IMR-90 (cell line): ENCODE results near the gene ZNF274. TPM values are rescaled to one million over a fixed set of nuclear protein-coding genes. Genes with fewer than 3 reads are reported as not detected.

Experiments used
- ATAC-seq: fragments of 200-7000 bp; cut with Tn5 transposase; 2 replicates; pipeline ENCODE4 v1.9.1; 2020; ENCODE audit warnings: low read depth, mild to moderate bottlenecking, moderate library complexity
- BruUV-seq: library from RNA; stranded (reverse); fragments of 400-500 nt; replicated peaks from 2 replicates; lab custom pipeline; 2021; lab: Mats Ljungman, UMichigan
- CTCF ChIA-PET: fragments of 300-600 bp; formaldehyde crosslinking; extraction: SDS; loops from one replicate; lab custom pipeline; 2021; ENCODE audit warnings: antibody characterized with exemption; lab: Yijun Ruan, JAX
- POLR2A ChIA-PET: fragments of 300-600 bp; sonication (Branson Sonifier 250); formaldehyde crosslinking; loops from one replicate; lab custom pipeline; 2022; ENCODE audit warnings: antibody characterized with exemption; ENCODE audit not compliant: unreplicated experiment; lab: Charles Lee
- DNase-seq: peaks from one replicate; pipeline ENCODE4 v3.0.0; 2013
- H2AFZ ChIP-seq: replicated peaks from 2 replicates; pipeline ENCODE3; 2013; ENCODE audit warnings: low read length, mild to moderate bottlenecking; ENCODE audit not compliant: poor library complexity
- H2AK5ac ChIP-seq: 2 replicates; pipeline ENCODE4 v1.6.1; 2013; ENCODE audit warnings: low read depth, low read length, inconsistent platforms
- H2AK9ac ChIP-seq: replicated peaks from 2 replicates; pipeline ENCODE3; 2013; ENCODE audit warnings: mild to moderate bottlenecking, low read depth, low read length, moderate library complexity; ENCODE audit not compliant: poor library complexity
- H2BK120ac ChIP-seq: 2 replicates; pipeline ENCODE4 v1.6.1; 2013; ENCODE audit warnings: low read depth, low read length, inconsistent platforms
- H2BK15ac ChIP-seq: 3 replicates; pipeline ENCODE4 v1.6.1; 2013; ENCODE audit warnings: low read depth, low read length, inconsistent platforms
- H2BK20ac ChIP-seq: 2 replicates; pipeline ENCODE4 v1.6.1; 2013; ENCODE audit warnings: low read depth, mild to moderate bottlenecking, inconsistent platforms, low read length, moderate library complexity
- H2BK5ac ChIP-seq: 2 replicates; pipeline ENCODE4 v1.6.1; 2013; ENCODE audit warnings: mild to moderate bottlenecking, low read depth, low read length, inconsistent platforms; ENCODE audit not compliant: poor library complexity, severe bottlenecking
- H3K14ac ChIP-seq: replicated peaks from 2 replicates; pipeline ENCODE4 v1.6.1; 2013; ENCODE audit warnings: low read depth, low read length, inconsistent platforms
- H3K18ac ChIP-seq: 2 replicates; pipeline ENCODE4 v1.6.1; 2013; ENCODE audit warnings: low read depth, low read length, control low read depth
- H3K23ac ChIP-seq: 2 replicates; pipeline ENCODE4 v1.6.1; 2013; ENCODE audit warnings: low read depth, low read length, inconsistent platforms
- H3K27ac ChIP-seq: 2 replicates; pipeline ENCODE4 v1.5.1; 2013; ENCODE audit warnings: mild to moderate bottlenecking, control low read depth, low read length; ENCODE audit not compliant: insufficient read depth
- H3K27me3 ChIP-seq: 2 replicates; pipeline ENCODE4 v1.6.1; 2013; ENCODE audit warnings: low read length; ENCODE audit not compliant: control insufficient read depth, insufficient read depth
- H3K36me3 ChIP-seq: 2 replicates; pipeline ENCODE4 v1.6.1; 2013; ENCODE audit warnings: low read length, mixed read lengths; ENCODE audit not compliant: control insufficient read depth, insufficient read depth
- H3K4ac ChIP-seq: 2 replicates; pipeline ENCODE4 v1.6.1; 2013; ENCODE audit warnings: low read depth, low read length, inconsistent platforms
- H3K4me1 ChIP-seq: 2 replicates; pipeline ENCODE4 v1.6.1; 2013; ENCODE audit warnings: low read length, mixed read lengths; ENCODE audit not compliant: control insufficient read depth, insufficient read depth
- H3K4me2 ChIP-seq: 2 replicates; pipeline ENCODE4 v1.6.1; 2013; ENCODE audit warnings: low read depth, mild to moderate bottlenecking, control low read depth, low read length, moderate library complexity
- H3K4me3 ChIP-seq: 2 replicates; pipeline ENCODE4 v1.5.1; 2013; ENCODE audit warnings: low read depth, mild to moderate bottlenecking, control low read depth, low read length, moderate library complexity; ENCODE audit not compliant: insufficient read depth
- H3K56ac ChIP-seq: 2 replicates; pipeline ENCODE4 v1.6.1; 2013; ENCODE audit warnings: low read length, inconsistent platforms; ENCODE audit not compliant: insufficient read depth; ENCODE audit errors: extremely low read depth
- H3K79me1 ChIP-seq, 2 experiments: 2 replicates each; pipeline ENCODE4 v1.6.1; 2013; ENCODE audit warnings: low read length in 2 of 2, inconsistent platforms in 1 of 2, low read depth in 1 of 2
- H3K9ac ChIP-seq: 2 replicates; pipeline ENCODE4 v1.6.1; 2013; ENCODE audit warnings: low read depth, low read length, control low read depth
- H3K9me1 ChIP-seq: 2 replicates; pipeline ENCODE4 v1.6.1; 2013; ENCODE audit warnings: low read length, inconsistent platforms; ENCODE audit not compliant: insufficient read depth
- H3K9me3 ChIP-seq: 2 replicates; pipeline ENCODE4 v1.6.1; 2013; ENCODE audit warnings: low read length; ENCODE audit not compliant: control insufficient read depth, insufficient read depth
- H4K20me1 ChIP-seq: 2 replicates; pipeline ENCODE4 v1.6.1; 2013; ENCODE audit warnings: low read length, inconsistent platforms; ENCODE audit not compliant: insufficient read depth
- H4K5ac ChIP-seq: 2 replicates; pipeline ENCODE4 v1.6.1; 2013; ENCODE audit warnings: mild to moderate bottlenecking, low read depth, low read length, control low read depth
- H4K8ac ChIP-seq, 2 experiments: 2 replicates each; pipeline ENCODE4 v1.6.1; 2013; ENCODE audit warnings: low read depth in 2 of 2, low read length in 2 of 2, control low read depth in 1 of 2, inconsistent platforms in 1 of 2
- H4K91ac ChIP-seq: 2 replicates; pipeline ENCODE4 v1.6.1; 2013; ENCODE audit warnings: low read depth, low read length, inconsistent platforms; ENCODE audit not compliant: insufficient read depth
- BHLHE40 ChIP-seq: fragments of 150-350 bp; IDR thresholded peaks from 2 replicates; pipeline ENCODE4 v1.6.1; 2016; ENCODE audit warnings: mild to moderate bottlenecking, low read depth, low read length
- CEBPB ChIP-seq: IDR thresholded peaks from 2 replicates; pipeline ENCODE4 v1.6.1; 2012; ENCODE audit warnings: low read depth, low read length, improper control_type of control experiment
- CHD1 ChIP-seq: IDR thresholded peaks from 2 replicates; pipeline ENCODE4 v1.6.1; 2012; ENCODE audit warnings: low read depth, low read length, improper control_type of control experiment
- CTCF ChIP-seq: conservative IDR thresholded peaks from 2 replicates; pipeline ENCODE4 v1.5.1; 2012; ENCODE audit warnings: mild to moderate bottlenecking, low read depth, low read length, improper control_type of control experiment
- ELK1 ChIP-seq: fragments of 150-350 bp; IDR thresholded peaks from 2 replicates; pipeline ENCODE4 v1.6.1; 2016; ENCODE audit warnings: low read depth, mild to moderate bottlenecking, low read length, moderate library complexity, borderline replicate concordance
- FOS ChIP-seq: fragments of 150-350 bp; IDR thresholded peaks from 2 replicates; pipeline ENCODE4 v1.6.1; 2016; ENCODE audit warnings: low read depth, low read length
- MAFK ChIP-seq: IDR thresholded peaks from 2 replicates; pipeline ENCODE4 v1.6.1; 2012; ENCODE audit warnings: low read depth, low read length, improper control_type of control experiment
- MAZ ChIP-seq: IDR thresholded peaks from 2 replicates; pipeline ENCODE4 v1.6.1; 2012; ENCODE audit warnings: low read depth, mild to moderate bottlenecking, low read length, improper control_type of control experiment, moderate library complexity, borderline replicate concordance
- MXI1 ChIP-seq: IDR thresholded peaks from 2 replicates; pipeline ENCODE4 v1.6.1; 2012; ENCODE audit warnings: low read depth, mild to moderate bottlenecking, low read length, moderate library complexity, borderline replicate concordance
- NFE2L2 ChIP-seq: fragments of 150-350 bp; IDR thresholded peaks from 2 replicates; pipeline ENCODE4 v1.6.1; 2016; ENCODE audit warnings: low read depth, mild to moderate bottlenecking, low read length
- POLR2A ChIP-seq: IDR thresholded peaks from 2 replicates; pipeline ENCODE4 v1.6.1; 2012; ENCODE audit warnings: mild to moderate bottlenecking, low read depth, low read length
- RAD21 ChIP-seq: IDR thresholded peaks from 2 replicates; pipeline ENCODE4 v1.6.1; 2012; ENCODE audit warnings: low read length, improper control_type of control experiment
- RCOR1 ChIP-seq: IDR thresholded peaks from 2 replicates; pipeline ENCODE4 v1.6.1; 2012; ENCODE audit warnings: mild to moderate bottlenecking, low read length, improper control_type of control experiment; ENCODE audit not compliant: insufficient replicate concordance
- RFX5 ChIP-seq: IDR thresholded peaks from 2 replicates; pipeline ENCODE4 v1.8.0; 2012; ENCODE audit warnings: low read depth, mild to moderate bottlenecking, low read length, moderate library complexity
- SMC3 ChIP-seq: fragments of 150-350 bp; IDR thresholded peaks from 2 replicates; pipeline ENCODE4 v1.6.1; 2016; ENCODE audit warnings: low read depth, mild to moderate bottlenecking, antibody characterized with exemption, low read length, moderate library complexity
- USF2 ChIP-seq: fragments of 150-350 bp; IDR thresholded peaks from 2 replicates; pipeline ENCODE4 v1.6.1; 2017; ENCODE audit warnings: mild to moderate bottlenecking, antibody characterized with exemption, low read length, low read depth
- WGBS, 2 experiments: methylation state at CpG; one replicate each; pipeline versions ENCODE4 v1.1.5 to v1.1.7; 2013; ENCODE audit warnings: missing lambda C conversion rate in 2 of 2; ENCODE audit not compliant: insufficient read length in 1 of 2; ENCODE audit errors: extremely low coverage in 2 of 2; 5-methylcytosine and 5-hydroxymethylcytosine counted together
- dilution Hi-C: fragments of 300-500 bp; cut with HindIII; formaldehyde crosslinking; loops from one replicate; pipeline ENCODE4 v1.14.3; 2018; ENCODE audit warnings: low sequenced_read_pairs; ENCODE audit not compliant: unreplicated experiment
- in situ Hi-C: fragments of 300-500 bp; cut with MboI; formaldehyde crosslinking; loops from 3 replicates; pipeline ENCODE4 v1.14.3; 2019; ENCODE audit warnings: low sequenced_read_pairs, inconsistent platforms, mixed read lengths
- intact Hi-C: fragments of 100-400 bp; cut with micrococcal nuclease; formaldehyde crosslinking; loops from 2 replicates; pipeline ENCODE4 v1.10.0; 2022
- polyA plus RNA-seq, 3 experiments: library from polyadenylated mRNA; depleted of rRNA; stranded (reverse); fragments of >200 nt; gene quantifications; 2 replicates each; pipeline ENCODE4 v1.2.3, GENCODE V29; 2012; ENCODE audit warnings: low replicate concordance in 1 of 3
- total RNA-seq: library from RNA; depleted of rRNA; stranded (reverse); fragments of >200 nt; gene quantifications from 2 replicates; pipeline ENCODE4 v1.2.3, GENCODE V29; 2012

The ZNF274 gene
- total and polyA plus RNA-seq, 2 of the 4 experiments (the other 2 are of a cell fraction) = 12.1 to 15.2 TPM

- peaks cover 87% of the 10 kb centered on the region for H3K9me3 ChIP-seq
These were observed 66.0 kb downstream of the ZNF274 start for GRCh38 chr19:58248886-58249285.

More at GRCh38 chr19:58248886-58249285, 66.0 kb downstream of the ZNF274 start:
- H3K18ac ChIP-seq = no peak overlapping the region
- H2BK5ac ChIP-seq = no peak overlapping the region
- H3K4ac ChIP-seq = no peak overlapping the region
- in situ Hi-C loops = no loop called here
- no peak overlapping the region for H2BK120ac ChIP-seq
- H4K91ac ChIP-seq = no peak overlapping the region
- ChIA-PET POLR2A (no interaction called here), CTCF (no interaction called here)
- peaks cover 0 to 3% of the 10 kb centered on the region in 2 experiments; a peak in 2 of 4 replicates for H3K79me1 ChIP-seq
- intact Hi-C loops = no loop called here
- H3K9ac ChIP-seq = no peak overlapping the region
- no peak overlapping the region for H4K5ac ChIP-seq
- H2AFZ ChIP-seq = no peak overlapping the region
- TF ChIP-seq MAZ (no peak), NFE2L2 (no peak), BHLHE40 (no peak), MXI1 (no peak), CTCF (no peak), CHD1 (no peak), RAD21 (no peak), MAFK (no peak), ELK1 (no peak), POLR2A (no peak), RFX5 (no peak), SMC3 (no peak), RCOR1 (no peak), CEBPB (no peak), FOS (no peak), USF2 (no peak)
- H3K27ac ChIP-seq = no peak overlapping the region
- no peak overlapping the region for H2AK5ac ChIP-seq
- peaks cover 77% of the 10 kb centered on the region for H3K36me3 ChIP-seq
- H4K20me1 ChIP-seq = no peaks in the 10 kb centered on the region
- DNase-seq = no peak
- no peak overlapping the region for H3K14ac ChIP-seq
- no peak overlapping the region for H3K56ac ChIP-seq
- dilution Hi-C loops = no loop called here
- no peak overlapping the region for H4K8ac ChIP-seq
- H3K4me2 ChIP-seq = no peak overlapping the region
- no peaks in the 10 kb centered on the region for H3K27me3 ChIP-seq
- no peak for ATAC-seq
- H3K9me1 ChIP-seq = no peaks in the 10 kb centered on the region
- H3K4me1 ChIP-seq = no peaks in the 10 kb centered on the region
- H2BK20ac ChIP-seq = no peak overlapping the region
- H2AK9ac ChIP-seq = no peak overlapping the region
- no TSS peak for BruUV-seq
- no peak overlapping the region for H3K23ac ChIP-seq
- no CpG with 5 or more reads among the region's 3 CpGs for WGBS, 2 experiments
- H2BK15ac ChIP-seq = no peak overlapping the region
- H3K4me3 ChIP-seq = no peak overlapping the region
